HFFc6 (cell line): Measurements from ENCODE around the gene PVRIG. TPM values are rescaled to one million over a fixed set of nuclear protein-coding genes. Genes with fewer than 3 reads are reported as not detected.
"Not testable (repeated sequence)": the region's sequence is repeated elsewhere in the genome, so short reads cannot be mapped to it uniquely, and the experiment has no call there.

ENCODE experiments used
- DNase-seq: peaks from one replicate; pipeline ENCODE4 v3.0.0-alpha.2; 2018
- H3K27ac Mint-ChIP-seq: 2 replicates; pipeline ENCODE4 v1.8.0; 2020; ENCODE audit warnings: mild to moderate bottlenecking, mixed read lengths
- H3K27me3 Mint-ChIP-seq: 2 replicates; pipeline ENCODE4 v1.8.0; 2021; ENCODE audit warnings: mild to moderate bottlenecking, moderate library complexity, mixed read lengths; ENCODE audit not compliant: insufficient read depth
- H3K36me3 Mint-ChIP-seq: 2 replicates; pipeline ENCODE4 v1.8.0; 2021; ENCODE audit warnings: low read depth, mixed read lengths
- H3K4me1 Mint-ChIP-seq: 2 replicates; pipeline ENCODE4 v1.8.0; 2020; ENCODE audit warnings: low read depth, mixed read lengths
- H3K4me3 Mint-ChIP-seq: 2 replicates; pipeline ENCODE4 v1.8.0; 2020; ENCODE audit warnings: mild to moderate bottlenecking, moderate library complexity, mixed read lengths
- H3K9me3 Mint-ChIP-seq: 2 replicates; pipeline ENCODE4 v1.8.0; 2020; ENCODE audit warnings: mild to moderate bottlenecking, mixed read lengths
- total RNA-seq, 6 experiments: library from RNA; stranded (reverse); fragmentation: NEBNext Ultra II Directional; extraction: Animal tissue kit (Norgen Biotek cat#: 25700); gene quantifications; 2 replicates in 1 of 6; 3 replicates in 5 of 6; pipeline ENCODE4 v1.2.3, GENCODE V29; 2021
- TF ChIP-seq, protein P1 (sequence below): fragments of 200-600 bp; sonication (generic); IDR thresholded peaks from 2 replicates; pipeline ENCODE4 v1.5.0; 2021; ENCODE audit warnings: antibody characterized with exemption, mild to moderate bottlenecking

Gene PVRIG
- total RNA-seq, 6 experiments from 2014 or later = 0.51 to 0.87 (median 0.61) TPM; not detected in 2

DNA sequence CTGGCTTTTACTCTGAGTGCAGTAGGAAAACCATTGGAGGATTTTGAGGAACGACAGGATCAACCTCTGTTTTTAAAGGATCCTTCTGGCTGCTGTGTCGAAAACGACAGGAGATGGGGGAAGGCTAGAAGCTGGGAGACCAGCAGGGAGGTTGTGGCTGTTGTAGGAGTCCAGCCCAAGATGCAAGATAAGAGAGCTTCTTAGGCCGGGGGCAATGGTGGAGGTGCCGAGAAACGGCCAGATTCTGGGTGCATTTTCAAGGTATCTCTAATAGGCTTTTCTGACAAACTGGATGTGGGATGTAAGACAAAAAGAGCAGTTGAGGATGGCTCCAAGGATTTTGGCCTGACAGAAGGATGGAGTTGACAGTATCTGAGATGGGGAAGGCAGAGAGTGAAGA lies 10.3 kb upstream of the PVRIG start:
- no peaks in the 10 kb centered on the region for H3K36me3 Mint-ChIP-seq
- H3K27me3 Mint-ChIP-seq = peaks cover 31% of the 10 kb centered on the region
- no peaks in the 10 kb centered on the region for H3K4me1 Mint-ChIP-seq
- no peak for DNase-seq
- no peaks in the 10 kb centered on the region for H3K9me3 Mint-ChIP-seq
- TF ChIP-seq, protein P1, sequence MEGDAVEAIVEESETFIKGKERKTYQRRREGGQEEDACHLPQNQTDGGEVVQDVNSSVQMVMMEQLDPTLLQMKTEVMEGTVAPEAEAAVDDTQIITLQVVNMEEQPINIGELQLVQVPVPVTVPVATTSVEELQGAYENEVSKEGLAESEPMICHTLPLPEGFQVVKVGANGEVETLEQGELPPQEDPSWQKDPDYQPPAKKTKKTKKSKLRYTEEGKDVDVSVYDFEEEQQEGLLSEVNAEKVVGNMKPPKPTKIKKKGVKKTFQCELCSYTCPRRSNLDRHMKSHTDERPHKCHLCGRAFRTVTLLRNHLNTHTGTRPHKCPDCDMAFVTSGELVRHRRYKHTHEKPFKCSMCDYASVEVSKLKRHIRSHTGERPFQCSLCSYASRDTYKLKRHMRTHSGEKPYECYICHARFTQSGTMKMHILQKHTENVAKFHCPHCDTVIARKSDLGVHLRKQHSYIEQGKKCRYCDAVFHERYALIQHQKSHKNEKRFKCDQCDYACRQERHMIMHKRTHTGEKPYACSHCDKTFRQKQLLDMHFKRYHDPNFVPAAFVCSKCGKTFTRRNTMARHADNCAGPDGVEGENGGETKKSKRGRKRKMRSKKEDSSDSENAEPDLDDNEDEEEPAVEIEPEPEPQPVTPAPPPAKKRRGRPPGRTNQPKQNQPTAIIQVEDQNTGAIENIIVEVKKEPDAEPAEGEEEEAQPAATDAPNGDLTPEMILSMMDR = no peak
- H3K27ac Mint-ChIP-seq = no peak overlapping the region
- no peak overlapping the region for H3K4me3 Mint-ChIP-seq

- DNase-seq = no peak
- H3K27ac Mint-ChIP-seq = no peak overlapping the region
- TF ChIP-seq, protein P1 = no peak
- H3K9me3 Mint-ChIP-seq = no peaks in the 10 kb centered on the region
- no peaks in the 10 kb centered on the region for H3K36me3 Mint-ChIP-seq
- H3K4me1 Mint-ChIP-seq = no peaks in the 10 kb centered on the region
- H3K27me3 Mint-ChIP-seq = peaks cover 29% of the 10 kb centered on the region
- no peak overlapping the region for H3K4me3 Mint-ChIP-seq
These were observed 8.9 kb upstream of the PVRIG start for GRCh38 chr7:100210805-100211204.

GRCh38 chr7:100211342-100211780 lies 8.4 kb upstream of the PVRIG start:
- Mint-ChIP-seq H3K9me3 (no peaks in the 10 kb centered on the region), H3K27me3 (peaks cover 28% of the 10 kb centered on the region), H3K4me3 (no peak overlapping the region), H3K4me1 (no peaks in the 10 kb centered on the region), H3K27ac (no peak overlapping the region), H3K36me3 (no peaks in the 10 kb centered on the region)
- no peak for DNase-seq
- TF ChIP-seq, protein P1 = no peak

DNA sequence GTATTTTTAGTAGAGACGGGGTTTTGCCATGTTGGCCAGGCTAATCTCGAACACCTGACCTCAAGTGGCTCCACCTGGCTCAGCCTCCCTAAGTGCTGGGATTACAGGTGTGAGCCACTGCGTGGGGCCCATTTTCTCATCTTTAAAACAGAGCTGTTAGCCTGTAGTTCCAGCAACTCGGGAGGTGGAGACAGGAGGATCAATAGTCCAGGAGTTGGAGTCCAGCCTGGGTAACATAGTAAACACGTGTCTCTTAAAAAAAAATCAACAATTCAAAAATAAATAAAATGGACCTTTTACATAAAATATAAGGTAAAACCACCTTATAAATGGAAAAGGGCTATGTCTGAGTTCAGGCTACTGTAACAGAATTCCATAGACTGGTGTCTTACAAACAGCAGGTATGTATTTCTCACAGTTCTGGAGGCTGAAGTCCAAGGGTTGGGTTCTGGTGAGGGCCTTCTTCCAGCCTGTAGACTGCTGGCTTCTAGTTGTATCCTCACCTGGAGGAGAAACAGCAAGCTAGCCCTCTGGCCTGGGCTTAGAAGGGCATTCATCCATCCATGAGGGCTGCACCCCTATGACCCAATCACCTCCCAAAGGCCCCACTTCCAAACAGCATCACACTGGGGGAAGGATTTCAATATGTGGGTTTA lies 7.0 kb upstream of the PVRIG start:
- no peaks in the 10 kb centered on the region for H3K9me3 Mint-ChIP-seq
- no peaks in the 10 kb centered on the region for H3K36me3 Mint-ChIP-seq
- peaks cover 8% of the 10 kb centered on the region for H3K4me1 Mint-ChIP-seq
- peaks cover 23% of the 10 kb centered on the region for H3K27me3 Mint-ChIP-seq
- no peak for DNase-seq
- H3K4me3 Mint-ChIP-seq = no peak overlapping the region
- no peak overlapping the region for H3K27ac Mint-ChIP-seq
- TF ChIP-seq, protein P1 = no peak

DNA sequence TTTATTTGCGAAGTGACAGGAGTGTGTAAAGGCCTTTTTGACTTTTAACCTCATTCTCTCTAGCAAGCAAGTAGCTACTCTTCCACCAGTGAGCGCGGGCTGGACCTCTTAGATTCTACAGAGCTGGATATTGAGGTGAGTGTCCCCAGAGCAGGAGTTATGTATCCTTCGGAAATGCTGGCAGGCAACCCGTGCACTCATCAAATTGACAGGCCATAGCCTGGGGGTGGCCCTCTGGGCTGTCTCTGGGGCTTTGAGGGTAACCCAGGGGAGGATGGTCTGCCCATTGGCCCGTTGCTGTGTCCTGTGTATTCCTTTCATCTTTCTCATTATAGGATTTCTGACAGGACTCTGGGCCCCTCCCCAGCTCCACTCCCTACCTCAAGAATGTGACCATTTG lies 6.1 kb upstream of the PVRIG start:
- Mint-ChIP-seq H3K9me3 (no peaks in the 10 kb centered on the region), H3K27me3 (peaks cover 18% of the 10 kb centered on the region), H3K36me3 (no peaks in the 10 kb centered on the region), H3K4me3 (no peak overlapping the region), H3K4me1 (peaks cover 9% of the 10 kb centered on the region), H3K27ac (no peak overlapping the region)
- DNase-seq = no peak
- TF ChIP-seq, protein P1 = no peak

GRCh38 chr7:100214356-100214755 lies 5.4 kb upstream of the PVRIG start:
- H3K9me3 Mint-ChIP-seq, H3K4me1 Mint-ChIP-seq, H3K36me3 Mint-ChIP-seq, H3K27ac Mint-ChIP-seq, DNase-seq, H3K4me3 Mint-ChIP-seq: not testable (repeated sequence)
- H3K27me3 Mint-ChIP-seq = peaks cover 15% of the 10 kb centered on the region
